CD4-positive, alpha-beta T cell treated with Interleukin-10 for 1 hour (primary cell): Measurements from ENCODE around the gene POLN.
"Not testable (repeated sequence)": the region's sequence is repeated elsewhere in the genome, so short reads cannot be mapped to it uniquely, and the experiment has no call there.

Source experiments
- DNase-seq: peaks from one replicate; pipeline ENCODE4 v3.0.0-alpha.2; 2020

POLN gene

DNA sequence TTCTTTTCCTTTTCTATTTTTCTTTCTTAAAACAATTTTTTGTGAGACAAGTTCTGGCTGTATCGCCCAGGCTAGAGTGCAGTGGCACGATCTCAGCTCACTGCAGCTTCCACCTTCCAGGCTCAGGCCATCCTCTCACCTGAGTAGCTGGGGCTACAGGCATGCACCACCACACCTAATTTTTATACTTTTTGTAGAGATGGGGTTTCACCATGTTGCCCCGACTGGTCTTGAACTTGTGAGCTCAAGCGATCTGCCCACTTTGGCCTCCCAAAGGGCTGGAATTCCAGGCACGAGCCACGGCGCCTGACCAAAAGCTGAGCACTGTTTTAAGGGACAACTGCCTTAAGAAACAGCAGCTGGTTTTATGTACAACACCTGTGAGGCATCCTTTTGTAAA is 192.1 kb downstream of the POLN start:
- no peak for DNase-seq

GRCh38 chr4:2049381-2049780 is 192.5 kb downstream of the POLN start:
- no peak for DNase-seq

DNA sequence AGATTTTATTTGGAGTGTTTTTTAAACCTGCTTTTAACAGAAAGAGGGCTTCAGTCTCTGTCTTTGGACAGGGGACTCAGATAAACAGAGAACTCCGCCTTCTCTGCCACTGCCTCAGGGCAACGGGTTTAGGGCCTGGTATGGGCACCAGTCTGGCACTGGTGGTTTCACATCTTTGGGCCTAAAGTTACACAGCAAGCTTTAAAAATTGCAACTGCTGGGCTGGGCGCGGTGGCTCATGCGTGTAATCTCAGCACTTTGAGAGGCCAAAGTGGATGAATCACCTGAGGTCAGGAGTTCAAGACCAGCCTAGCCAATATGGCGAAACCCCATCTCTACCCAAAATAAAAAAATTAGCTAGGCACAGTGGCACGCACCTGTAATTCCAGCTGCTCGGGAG is 193.1 kb downstream of the POLN start:
- no peak for DNase-seq

- no peak for DNase-seq
Measured at GRCh38 chr4:2047781-2048581, 193.9 kb downstream of the POLN start.

DNA sequence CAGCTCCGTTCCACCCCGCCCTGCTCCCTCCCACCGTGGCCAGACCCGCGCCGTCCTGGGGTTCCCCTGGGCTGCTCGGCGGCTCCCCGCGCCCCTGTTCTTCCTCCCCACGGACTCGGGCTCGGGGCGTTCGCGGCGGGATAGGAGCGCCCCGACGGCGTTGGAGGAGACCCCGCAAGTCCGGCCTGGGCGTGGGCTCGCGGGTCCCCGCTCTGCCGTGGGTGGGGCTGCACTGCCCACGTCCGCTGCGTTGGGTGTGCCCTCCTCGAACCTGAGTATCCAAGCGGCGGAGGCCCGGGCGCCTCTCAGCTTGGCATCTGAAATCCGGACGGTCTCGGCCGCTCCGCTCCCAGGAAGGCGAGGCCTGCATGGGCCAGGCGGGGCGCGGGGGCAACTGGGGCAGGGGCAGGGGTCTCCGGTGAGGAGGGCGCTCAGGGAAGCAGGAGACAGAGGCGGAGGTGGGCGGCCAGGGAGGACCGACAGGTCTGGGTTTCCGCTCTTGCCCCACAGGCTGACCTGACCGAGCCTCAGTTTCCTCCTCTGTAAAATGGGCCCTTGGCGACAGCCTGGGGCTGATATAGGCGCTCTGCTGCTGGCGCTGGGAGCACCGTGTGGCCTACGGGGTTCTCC is 194.8 kb downstream of the POLN start:
- no peak for DNase-seq

DNA sequence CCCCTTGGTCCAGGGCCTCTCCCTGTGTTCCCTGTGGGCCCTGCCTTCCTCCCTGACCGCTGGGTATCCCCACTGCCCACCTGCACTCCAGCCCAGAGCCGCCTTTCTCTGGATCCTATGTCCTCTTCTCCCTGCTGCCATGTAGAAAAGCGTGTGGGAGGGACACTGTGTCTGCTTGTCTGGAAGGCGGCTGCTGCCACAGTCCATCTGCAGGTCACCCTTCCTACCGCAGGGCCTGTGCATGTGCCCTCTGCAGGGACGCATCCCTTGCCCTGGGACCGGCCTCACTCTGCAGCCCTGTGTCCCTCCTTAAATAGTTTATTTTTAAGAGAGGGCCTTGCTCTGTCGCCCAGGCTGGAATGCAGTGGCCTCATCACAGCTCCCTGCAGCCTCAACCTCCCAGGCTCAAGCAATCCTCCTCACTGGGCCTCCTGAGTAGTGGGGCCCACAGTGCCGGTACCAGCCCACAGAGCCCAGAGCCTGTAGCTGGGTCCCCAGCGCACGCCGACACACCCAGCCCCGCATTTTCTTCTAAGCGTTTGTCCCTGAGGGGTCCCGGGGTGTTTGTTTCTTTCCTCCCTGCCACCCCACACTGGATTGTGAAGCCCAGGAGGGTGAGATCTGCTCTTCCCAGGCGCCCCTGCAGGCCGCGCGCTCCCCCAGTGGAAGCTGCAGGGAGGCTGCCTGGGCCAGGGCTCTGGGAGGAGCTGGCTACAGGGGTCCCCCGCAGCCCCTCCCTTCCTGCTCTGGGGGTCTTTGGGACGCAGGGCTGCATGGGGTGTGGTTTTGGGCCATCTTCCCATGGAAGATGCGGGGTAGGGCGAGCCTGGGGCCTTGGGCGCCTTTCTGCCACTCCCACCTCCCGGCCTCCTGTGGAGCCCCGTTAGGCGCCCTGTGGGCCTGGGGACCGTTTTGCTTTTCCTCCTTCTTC is 195.6 kb downstream of the POLN start:
- DNase-seq: no peak

- no peak for DNase-seq
Measured at GRCh38 chr4:2045518-2045951, 196.4 kb downstream of the POLN start.

DNA sequence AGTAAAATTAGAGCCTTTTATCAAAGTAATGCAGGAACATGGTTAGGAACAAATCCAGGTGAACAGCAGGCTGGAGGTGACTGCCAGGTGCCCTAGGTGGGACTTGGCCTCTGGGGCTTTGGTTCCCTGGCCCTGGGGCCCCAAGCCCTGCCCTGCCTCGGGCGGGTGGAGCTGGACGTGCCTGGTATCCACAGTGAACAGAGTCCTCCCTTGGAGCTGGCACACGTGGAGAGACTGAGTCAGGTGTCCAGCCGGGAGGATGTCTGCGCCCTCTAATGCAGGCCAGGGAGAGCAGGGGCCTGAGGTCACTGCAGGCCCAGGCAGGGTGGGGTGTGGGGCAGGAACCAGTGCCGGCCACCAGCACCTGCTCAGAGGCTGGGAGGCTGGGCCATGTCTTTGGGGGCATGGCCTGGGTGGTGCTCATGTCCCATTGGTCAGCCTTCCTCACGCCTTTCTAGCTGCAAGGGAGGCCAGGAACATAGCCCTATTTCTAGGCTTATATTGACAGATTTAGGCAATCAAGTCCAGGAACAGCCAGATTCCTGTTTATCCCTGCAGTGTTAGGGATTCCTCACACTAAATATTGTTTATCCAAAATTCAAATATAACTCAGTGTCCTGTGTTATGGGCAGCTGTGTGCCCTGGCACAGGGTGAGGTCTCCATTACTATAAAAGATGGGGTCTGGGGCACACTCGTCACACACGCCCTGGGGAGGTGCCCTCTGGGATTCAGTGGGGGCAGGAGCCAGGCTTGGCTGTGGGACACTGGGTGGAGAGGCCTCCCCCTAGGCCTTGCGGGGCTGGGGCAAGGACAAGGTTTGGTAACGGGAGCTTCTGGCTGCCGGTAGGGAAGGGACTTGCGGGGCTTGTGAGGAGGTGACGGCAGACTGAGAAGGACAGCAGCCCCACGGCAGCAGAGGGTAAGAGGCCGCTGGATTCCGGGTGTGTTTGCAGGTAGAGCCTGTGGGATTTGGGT is 197.1 kb downstream of the POLN start:
- no peak for DNase-seq

- no peak for DNase-seq
Measured at GRCh38 chr4:2044119-2044485, 197.8 kb downstream of the POLN start.

DNA sequence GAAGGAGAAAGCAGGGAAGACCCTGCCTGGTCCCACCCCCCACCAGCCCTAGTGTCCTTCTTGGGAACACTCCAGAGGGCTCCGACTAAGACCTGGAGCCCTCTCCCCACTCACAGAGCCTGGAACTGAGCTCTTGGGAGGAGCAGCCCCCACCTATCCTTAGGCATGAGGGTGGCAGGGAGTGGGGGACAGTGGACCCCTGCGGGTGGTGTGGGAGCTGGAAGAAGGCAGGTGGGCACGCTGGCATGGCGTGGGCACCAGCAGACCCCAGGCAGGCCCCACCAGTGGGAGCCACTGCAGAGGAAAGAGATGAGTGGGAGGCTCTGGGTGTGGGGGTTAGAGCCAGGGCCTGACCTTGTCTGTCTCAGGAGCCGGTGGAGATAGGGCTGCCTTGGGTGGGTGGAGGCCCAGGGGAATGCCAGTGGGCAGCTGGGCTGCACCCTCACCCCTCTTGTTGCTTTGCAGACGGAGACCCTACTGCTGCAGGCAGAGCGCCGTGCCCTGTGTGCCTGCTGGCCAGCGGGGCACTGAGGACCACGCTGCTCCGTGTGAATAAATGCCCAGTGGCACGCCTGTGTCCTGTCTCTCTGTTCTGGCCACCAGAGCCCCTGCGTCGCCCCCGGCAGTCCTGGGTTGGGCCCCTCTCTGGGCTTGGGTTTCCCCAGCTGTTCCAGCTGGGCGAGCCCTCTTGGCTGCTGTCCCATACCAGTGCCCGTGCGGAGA is 198.4 kb downstream of the POLN start:
- no peak for DNase-seq

DNA sequence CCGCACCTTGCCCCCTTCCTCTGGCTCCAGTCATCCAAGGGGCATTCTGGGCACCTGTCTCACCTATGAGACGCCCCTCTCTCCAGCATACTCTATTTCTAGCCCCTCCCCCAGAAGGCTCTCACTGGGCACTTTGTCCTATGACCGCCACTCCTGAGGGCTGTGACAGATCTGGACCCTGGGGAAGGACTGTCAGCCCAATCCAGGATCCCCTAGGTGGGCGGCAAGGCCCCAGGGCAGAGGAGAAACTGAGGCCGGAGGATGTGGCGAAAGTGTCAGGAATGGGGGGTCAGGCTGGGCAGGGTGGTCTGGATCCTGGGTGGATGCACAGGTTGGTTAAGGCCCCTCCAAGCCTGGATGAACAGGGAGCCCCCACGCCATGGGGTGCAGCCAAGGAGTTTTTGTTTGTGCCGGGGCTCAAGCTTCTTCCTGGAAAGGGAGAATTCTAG is 198.9 kb downstream of the POLN start:
- no peak for DNase-seq

DNA sequence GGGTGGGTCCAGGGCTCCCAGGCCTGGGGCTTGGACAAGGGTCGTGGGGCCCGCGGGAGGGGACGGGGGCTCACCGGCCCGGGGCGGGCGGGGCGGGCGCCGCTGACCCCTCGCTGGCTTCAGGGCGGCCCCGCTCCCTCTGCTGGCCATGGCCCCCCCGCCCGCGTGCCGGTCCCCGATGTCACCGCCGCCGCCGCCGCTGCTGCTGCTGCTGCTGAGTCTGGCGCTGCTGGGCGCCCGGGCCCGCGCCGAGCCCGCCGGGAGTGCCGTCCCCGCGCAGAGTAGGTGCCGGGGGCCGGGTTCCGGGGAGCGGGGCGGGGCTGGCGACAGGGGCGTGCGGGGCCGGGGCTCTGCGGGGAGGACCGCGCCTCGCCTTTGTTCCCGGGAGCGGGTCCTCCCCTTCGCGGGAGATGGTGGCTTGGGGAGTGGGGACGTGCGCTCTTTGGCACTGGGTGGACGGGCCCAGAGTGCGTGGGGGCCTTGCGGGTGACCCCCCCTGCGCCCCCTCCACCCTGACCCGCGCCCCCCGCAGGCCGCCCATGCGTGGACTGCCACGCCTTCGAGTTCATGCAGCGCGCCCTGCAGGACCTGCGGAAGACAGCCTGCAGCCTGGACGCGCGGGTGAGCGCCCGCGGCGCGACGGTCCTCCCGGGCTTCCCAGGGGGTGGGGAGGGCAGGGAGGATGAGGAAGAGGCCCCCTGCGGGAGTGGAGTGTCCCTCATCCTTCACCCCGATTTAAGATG is 199.5 kb downstream of the POLN start:
- peak; percentile 44 for DNase-seq

GRCh38 chr4:2041239-2042130 is 200.4 kb downstream of the POLN start:
- peak; percentile 87 for DNase-seq

- peak; percentile 11 for DNase-seq
Measured at GRCh38 chr4:2040391-2041238, 201.3 kb downstream of the POLN start.

GRCh38 chr4:2036866-2037265 is 205.1 kb downstream of the POLN start:
- DNase-seq: no peak

DNA sequence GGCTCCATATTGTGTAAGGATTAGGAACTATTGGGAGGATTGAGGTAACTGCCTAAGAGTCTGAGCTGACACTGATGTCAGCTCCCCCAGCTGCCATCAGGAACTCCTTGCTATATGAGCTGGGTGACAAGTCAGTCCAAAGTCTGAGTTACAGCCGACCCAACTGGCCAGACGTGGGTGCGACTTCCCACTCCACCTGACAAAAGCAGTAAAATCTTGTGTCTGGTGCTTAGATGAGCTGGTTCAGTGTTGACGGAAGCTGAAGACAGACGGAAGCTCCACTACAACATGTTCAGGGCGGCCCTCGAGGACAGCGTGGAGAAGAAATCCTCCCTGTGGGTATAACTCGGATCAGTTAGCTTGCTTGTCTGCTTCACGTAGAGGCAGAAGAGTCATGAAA is 205.6 kb downstream of the POLN start:
- DNase-seq: no peak

- DNase-seq: not testable (repeated sequence)
Measured at GRCh38 chr4:2031161-2031560, 210.8 kb downstream of the POLN start.

- not testable (repeated sequence) for DNase-seq
Measured at GRCh38 chr4:2027120-2027519, 214.8 kb downstream of the POLN start.

DNA sequence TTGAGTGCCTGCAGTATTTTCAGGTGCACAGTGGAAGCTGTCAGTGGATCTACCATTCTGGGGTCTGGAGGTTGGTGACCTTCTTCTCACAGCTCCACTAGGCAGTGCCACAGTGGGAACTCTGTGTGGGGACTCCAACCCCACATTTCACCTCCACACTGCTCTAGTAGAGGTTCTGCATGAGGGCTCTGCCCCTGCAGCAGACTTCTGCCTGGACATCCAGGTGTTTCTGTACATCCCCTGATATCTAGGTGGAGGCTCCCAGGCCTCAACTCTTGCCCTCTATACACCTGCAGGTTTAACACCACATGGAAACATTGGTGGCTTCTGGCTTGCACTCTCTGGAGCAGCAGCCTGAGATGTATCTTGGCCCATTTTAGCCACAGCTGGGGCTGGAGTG is 216.1 kb downstream of the POLN start:
- DNase-seq: no peak
